HG03060 (cell line): ENCODE data around the gene UST.
"Not testable (repeated sequence)": the region's sequence is repeated elsewhere in the genome, so short reads cannot be mapped to it uniquely, and the experiment has no call there.

Source experiments
- ATAC-seq: cut with Tn5 transposase; IDR thresholded peaks from one replicate; pipeline ENCODE4 v1.9.1; 2021; ENCODE audit warnings: low read depth, moderate number of reproducible peaks; ENCODE audit not compliant: unreplicated experiment

The UST gene

GRCh38 chr6:149025061-149025460, 278.2 kb downstream of the UST start:
- no peak for ATAC-seq

- ATAC-seq, result no peak
Observed at GRCh38 chr6:149026530-149026942, 279.7 kb downstream of the UST start.

GRCh38 chr6:149027484-149027883, 280.7 kb downstream of the UST start:
- no peak for ATAC-seq

GRCh38 chr6:149028767-149029405, 282.1 kb downstream of the UST start:
- ATAC-seq, result no peak

GRCh38 chr6:149031201-149031858, 284.5 kb downstream of the UST start:
- no peak for ATAC-seq

- no peak for ATAC-seq
Observed at GRCh38 chr6:149031859-149032598, 285.2 kb downstream of the UST start.

- peak; percentile 71 for ATAC-seq
Observed at GRCh38 chr6:149032599-149033405, 286.0 kb downstream of the UST start.

- ATAC-seq, result no peak
Observed at GRCh38 chr6:149033454-149033853, 286.6 kb downstream of the UST start.

GRCh38 chr6:149035766-149036165, 288.9 kb downstream of the UST start:
- no peak for ATAC-seq

- no peak for ATAC-seq
Observed at GRCh38 chr6:149037051-149037671, 290.3 kb downstream of the UST start.

GRCh38 chr6:149039025-149039424, 292.2 kb downstream of the UST start:
- ATAC-seq, result not testable (repeated sequence)

- ATAC-seq, result no peak
Observed at GRCh38 chr6:149041953-149042352, 295.1 kb downstream of the UST start.

GRCh38 chr6:149043476-149044130, 296.8 kb downstream of the UST start:
- no peak for ATAC-seq

- no peak for ATAC-seq
Observed at GRCh38 chr6:149044528-149044927, 297.7 kb downstream of the UST start.

- no peak for ATAC-seq
Observed at GRCh38 chr6:149045404-149045803, 298.6 kb downstream of the UST start.

GRCh38 chr6:149046164-149046821, 299.5 kb downstream of the UST start:
- ATAC-seq, result no peak

- ATAC-seq, result peak; percentile 62
Observed at GRCh38 chr6:149046822-149047246, 300.0 kb downstream of the UST start.

GRCh38 chr6:149049230-149049629, 302.4 kb downstream of the UST start:
- ATAC-seq, result no peak

- no peak for ATAC-seq
Observed at GRCh38 chr6:149050160-149050559, 303.3 kb downstream of the UST start.
